Neutrophil (primary cell): ENCODE data around the gene COPZ1.

Experiments used
- H3K27ac ChIP-seq: fragments of 200-600 bp; sonication (generic); 2 replicates; pipeline ENCODE4 v1.5.1; 2016; ENCODE audit warnings: mild to moderate bottlenecking, moderate library complexity
- H3K27me3 ChIP-seq: fragments of 200-600 bp; sonication (generic); 2 replicates; pipeline ENCODE4 v1.6.0; 2016; ENCODE audit warnings: mild to moderate bottlenecking
- H3K36me3 ChIP-seq: fragments of 200-600 bp; sonication (generic); 2 replicates; pipeline ENCODE4 v1.5.1; 2017
- H3K4me1 ChIP-seq, 2 experiments: fragments of 200-600 bp in 1 of 2; sonication (generic) in 1 of 2; 1 replicate in 1 of 2; 2 replicates in 1 of 2; pipeline versions ENCODE4 v1.5.1 to v1.6.1; 2013 to 2016; ENCODE audit warnings: low read depth in 1 of 2, low read length in 1 of 2, mild to moderate bottlenecking in 1 of 2, moderate library complexity in 1 of 2; ENCODE audit not compliant: control insufficient read depth in 1 of 2, insufficient read depth in 1 of 2
- H3K4me3 ChIP-seq, 2 experiments: fragments of 200-600 bp in 1 of 2; sonication (generic) in 1 of 2; 1 replicate in 1 of 2; 2 replicates in 1 of 2; pipeline ENCODE4 v1.5.1; 2013 to 2016; ENCODE audit warnings: low read depth in 1 of 2, low read length in 1 of 2, mild to moderate bottlenecking in 1 of 2, moderate library complexity in 1 of 2
- H3K9me3 ChIP-seq: fragments of 200-600 bp; sonication (generic); 2 replicates; pipeline ENCODE4 v1.5.1; 2016
- TF ChIP-seq, protein P1 (sequence below): fragments of 200-600 bp; sonication (generic); IDR thresholded peaks from 2 replicates; pipeline ENCODE4 v1.5.1; 2016; ENCODE audit warnings: antibody characterized with exemption

COPZ1 gene

DNA sequence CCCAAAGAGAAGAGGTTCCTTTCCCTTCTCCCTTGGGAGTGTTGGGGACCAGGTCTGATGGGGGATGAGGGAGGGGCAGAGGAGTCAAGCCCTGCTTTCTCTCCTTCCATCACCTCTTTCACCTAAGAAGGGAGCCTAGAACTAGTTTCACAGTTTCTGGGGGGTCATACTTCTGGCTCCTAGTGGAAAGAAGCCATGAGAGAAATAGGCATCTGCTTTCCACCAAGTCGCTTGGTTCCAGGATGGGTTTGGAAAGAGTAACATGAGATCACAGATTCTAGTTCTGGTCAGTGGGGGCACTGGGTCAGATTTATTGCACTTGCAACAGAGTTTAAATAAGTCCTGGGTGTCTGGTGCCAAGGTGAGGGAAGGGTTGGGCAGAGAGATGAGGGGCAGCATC, 70.1 kb downstream of the COPZ1 start:
- Histone ChIP-seq H3K4me1 (peaks cover 31 to 36% of the 10 kb centered on the region in 2 experiments), H3K4me3 (no peak overlapping the region), H3K27me3 (peaks cover 13% of the 10 kb centered on the region), H3K27ac (peak overlapping the region; percentile 6), H3K36me3 (peaks cover 70% of the 10 kb centered on the region), H3K9me3 (no peaks in the 10 kb centered on the region)
- TF ChIP-seq, protein P1, sequence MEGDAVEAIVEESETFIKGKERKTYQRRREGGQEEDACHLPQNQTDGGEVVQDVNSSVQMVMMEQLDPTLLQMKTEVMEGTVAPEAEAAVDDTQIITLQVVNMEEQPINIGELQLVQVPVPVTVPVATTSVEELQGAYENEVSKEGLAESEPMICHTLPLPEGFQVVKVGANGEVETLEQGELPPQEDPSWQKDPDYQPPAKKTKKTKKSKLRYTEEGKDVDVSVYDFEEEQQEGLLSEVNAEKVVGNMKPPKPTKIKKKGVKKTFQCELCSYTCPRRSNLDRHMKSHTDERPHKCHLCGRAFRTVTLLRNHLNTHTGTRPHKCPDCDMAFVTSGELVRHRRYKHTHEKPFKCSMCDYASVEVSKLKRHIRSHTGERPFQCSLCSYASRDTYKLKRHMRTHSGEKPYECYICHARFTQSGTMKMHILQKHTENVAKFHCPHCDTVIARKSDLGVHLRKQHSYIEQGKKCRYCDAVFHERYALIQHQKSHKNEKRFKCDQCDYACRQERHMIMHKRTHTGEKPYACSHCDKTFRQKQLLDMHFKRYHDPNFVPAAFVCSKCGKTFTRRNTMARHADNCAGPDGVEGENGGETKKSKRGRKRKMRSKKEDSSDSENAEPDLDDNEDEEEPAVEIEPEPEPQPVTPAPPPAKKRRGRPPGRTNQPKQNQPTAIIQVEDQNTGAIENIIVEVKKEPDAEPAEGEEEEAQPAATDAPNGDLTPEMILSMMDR: no peak

DNA sequence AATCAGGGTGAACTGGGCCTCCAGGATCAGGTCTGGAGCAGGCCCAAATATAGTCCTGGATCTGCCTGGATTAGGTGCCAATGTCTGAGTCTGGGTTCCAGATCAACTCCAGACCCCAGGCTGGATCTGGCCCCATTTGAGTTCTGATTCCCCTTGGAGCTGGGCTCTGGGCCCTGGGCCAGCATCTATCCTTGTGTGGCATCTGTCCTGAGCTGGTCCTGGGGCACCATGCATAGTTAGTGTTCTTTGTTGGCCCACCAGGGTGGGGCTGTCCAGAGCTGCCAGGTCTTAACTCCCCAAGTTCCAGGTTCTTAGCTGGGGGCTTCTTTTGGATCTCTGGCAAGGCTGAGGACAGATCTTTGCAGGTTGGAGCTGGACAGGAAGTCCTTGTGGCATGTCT, 70.6 kb downstream of the COPZ1 start:
- Histone ChIP-seq H3K9me3 (no peaks in the 10 kb centered on the region), H3K36me3 (peaks cover 75% of the 10 kb centered on the region), H3K4me3 (no peak overlapping the region), H3K4me1 (peaks cover 31 to 32% of the 10 kb centered on the region in 2 experiments), H3K27me3 (peaks cover 13% of the 10 kb centered on the region), H3K27ac (no peak overlapping the region)
- TF ChIP-seq, protein P1: no peak

DNA sequence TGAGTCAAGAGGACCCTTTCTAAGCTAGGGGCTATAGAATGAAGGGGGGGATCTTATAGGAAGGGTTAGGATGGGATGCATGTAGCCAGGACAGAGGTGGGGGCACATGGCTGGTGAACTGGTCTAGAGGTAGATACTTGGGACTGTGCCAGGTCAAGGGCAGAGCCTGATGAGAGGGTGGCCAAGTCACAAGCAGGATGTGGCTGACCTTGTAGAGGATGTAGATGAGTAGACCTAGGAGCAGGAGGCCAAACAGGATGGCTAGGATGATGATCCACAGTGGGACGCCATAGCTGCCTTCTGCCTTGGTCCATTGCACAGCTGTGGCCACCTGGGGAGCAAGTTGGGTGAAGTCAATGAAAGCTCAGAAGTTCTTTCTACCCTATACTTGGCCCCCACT, 72.2 kb downstream of the COPZ1 start:
- TF ChIP-seq, protein P1: no peak
- H3K4me3 ChIP-seq: no peak overlapping the region
- no peaks in the 10 kb centered on the region for H3K27me3 ChIP-seq
- H3K36me3 ChIP-seq: peaks cover 91% of the 10 kb centered on the region
- H3K4me1 ChIP-seq: peaks cover 17 to 21% of the 10 kb centered on the region in 2 experiments
- H3K9me3 ChIP-seq: no peaks in the 10 kb centered on the region
- no peak overlapping the region for H3K27ac ChIP-seq

DNA sequence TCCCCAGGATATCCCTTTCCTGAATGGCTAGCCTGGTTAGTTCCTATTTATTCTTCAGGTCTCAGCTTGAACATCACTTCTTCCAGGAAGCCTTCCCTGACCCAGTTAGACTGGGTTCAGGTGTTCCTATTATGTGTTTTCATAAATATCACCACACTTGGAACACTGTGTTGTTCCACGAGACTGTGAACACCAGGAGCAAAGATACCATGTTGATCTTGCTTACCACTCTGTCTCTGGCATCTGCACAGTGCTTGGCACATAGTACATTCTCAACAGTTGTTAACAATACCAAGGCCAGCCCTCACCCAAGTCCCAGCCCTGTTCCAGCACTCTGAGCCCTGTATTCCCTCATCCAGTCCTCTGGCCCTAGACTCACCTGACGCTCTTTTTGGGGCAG, 73.3 kb downstream of the COPZ1 start:
- Histone ChIP-seq H3K4me3 (no peak overlapping the region), H3K4me1 (peaks cover 11 to 12% of the 10 kb centered on the region in 2 experiments), H3K27me3 (no peaks in the 10 kb centered on the region), H3K36me3 (peaks cover 99% of the 10 kb centered on the region), H3K27ac (no peak overlapping the region), H3K9me3 (no peaks in the 10 kb centered on the region)
- TF ChIP-seq, protein P1: no peak

DNA sequence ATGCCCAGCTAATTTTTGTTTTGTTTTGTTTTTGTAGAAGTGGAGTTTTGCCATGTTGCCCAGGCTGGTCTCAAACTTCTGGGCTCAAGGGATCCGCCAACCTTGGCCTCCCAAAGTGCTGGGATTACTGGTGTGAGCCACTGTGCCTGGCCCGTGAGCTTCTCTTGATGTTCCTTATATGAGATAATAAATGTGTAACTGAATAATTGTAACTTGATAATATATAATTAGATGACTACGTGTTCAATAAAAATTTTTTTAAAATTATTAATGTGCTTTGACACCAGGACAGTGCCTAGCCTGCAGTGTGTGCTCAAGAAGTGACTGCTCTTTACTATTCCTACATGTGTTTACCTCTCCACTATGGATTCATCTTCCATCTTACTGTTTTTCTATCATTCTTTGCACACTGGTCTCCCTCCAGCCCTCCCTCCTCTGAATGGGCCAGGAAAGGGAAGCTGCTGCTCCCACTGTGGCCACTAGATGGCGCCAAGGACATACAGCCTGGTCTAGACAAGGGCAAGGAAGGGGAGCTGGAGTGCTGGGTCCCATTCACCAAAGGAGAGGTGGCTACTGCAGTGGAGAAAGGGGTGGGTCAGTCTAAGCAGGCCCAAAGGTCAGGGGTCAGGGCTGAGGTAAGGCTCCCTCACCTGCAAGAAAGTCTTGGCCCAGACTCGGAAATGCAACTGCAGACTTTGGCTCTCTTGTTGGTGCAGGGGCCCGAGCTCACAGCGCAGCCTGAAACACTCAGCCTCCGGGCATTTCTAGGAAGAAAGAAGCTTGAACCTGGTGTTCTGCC, 74.3 kb downstream of the COPZ1 start:
- peaks cover 2 to 3% of the 10 kb centered on the region in 2 experiments for H3K4me1 ChIP-seq
- H3K4me3 ChIP-seq: no peak overlapping the region
- TF ChIP-seq, protein P1: peak; percentile 99
- H3K9me3 ChIP-seq: no peaks in the 10 kb centered on the region
- H3K27me3 ChIP-seq: no peaks in the 10 kb centered on the region
- peak overlapping the region; percentile 18 for H3K27ac ChIP-seq
- H3K36me3 ChIP-seq: peaks cover 100% of the 10 kb centered on the region
